ENCODE results near the gene COX7C.

- TF ChIP-seq PKNOX1 (IDR thresholded peaks at IDR 0.05) = no peak
- TF ChIP-seq FOXA1 (IDR thresholded peaks at IDR 0.05) = no peak
- peak; percentile 97 for TF ChIP-seq ELF4 (IDR thresholded peaks at IDR 0.05)
- TF ChIP-seq TARDBP (IDR thresholded peaks at IDR 0.05) = no peak
- no peak for TF ChIP-seq FOXM1 (IDR thresholded peaks at IDR 0.05; ENCODE audit: borderline replicate concordance)
- no peak for TF ChIP-seq ARNT (IDR thresholded peaks at IDR 0.05)
- TF ChIP-seq NFRKB (IDR thresholded peaks at IDR 0.05) = no peak
Observed at GRCh38 chr5:86617756-86618576, at the start of gene COX7C.
